GM23338 (cell line): Measurements from ENCODE around the gene LIPA. TPM values are rescaled to one million over a fixed set of nuclear protein-coding genes. Genes with fewer than 3 reads are reported as not detected.

ENCODE experiments used
- ATAC-seq: fragments of 200-7000 bp; cut with Tn5 transposase; 3 replicates; pipeline ENCODE4 v1.9.1; 2020
- DNase-seq: peaks from one replicate; pipeline ENCODE4 v3.0.0-alpha.2; 2015; ENCODE audit warnings: low spot score
- H2AFZ ChIP-seq: fragments of 200-600 bp; sonication (generic); 2 replicates; pipeline ENCODE4 v1.8.0; 2016; ENCODE audit warnings: antibody characterized with exemption, mild to moderate bottlenecking, moderate library complexity
- H3F3A ChIP-seq: fragments of 200-600 bp; sonication (generic); replicated peaks from 2 replicates; pipeline ENCODE4 v1.8.0; 2017; ENCODE audit warnings: antibody characterized with exemption, mixed run types, low read depth
- H3K27ac ChIP-seq: fragments of 200-600 bp; sonication (generic); 2 replicates; pipeline ENCODE4 v1.6.1; 2016; ENCODE audit warnings: low read depth
- H3K27me3 ChIP-seq: fragments of 200-600 bp; sonication (generic); 2 replicates; pipeline ENCODE4 v1.8.0; 2016; ENCODE audit warnings: mild to moderate bottlenecking, mixed run types, moderate library complexity; ENCODE audit not compliant: insufficient read depth
- H3K36me3 ChIP-seq: fragments of 200-600 bp; sonication (generic); 2 replicates; pipeline ENCODE4 v1.8.0; 2016; ENCODE audit warnings: mild to moderate bottlenecking; ENCODE audit not compliant: insufficient read depth
- H3K4me1 ChIP-seq: fragments of 200-600 bp; sonication (generic); 2 replicates; pipeline ENCODE4 v1.8.0; 2016; ENCODE audit warnings: mild to moderate bottlenecking, moderate library complexity; ENCODE audit not compliant: insufficient read depth
- H3K4me2 ChIP-seq: fragments of 200-600 bp; sonication (generic); 2 replicates; pipeline ENCODE4 v1.7.1; 2017; ENCODE audit warnings: mixed run types
- H3K4me3 ChIP-seq: fragments of 200-600 bp; sonication (generic); 2 replicates; pipeline ENCODE4 v1.6.1; 2016; ENCODE audit warnings: mixed run types
- H3K79me2 ChIP-seq: fragments of 200-600 bp; sonication (generic); replicated peaks from 2 replicates; pipeline ENCODE4 v1.8.0; 2017; ENCODE audit warnings: mild to moderate bottlenecking; ENCODE audit not compliant: insufficient read depth
- H3K9me2 ChIP-seq: fragments of 200-600 bp; sonication (generic); 2 replicates; pipeline ENCODE4 v1.8.0; 2017; ENCODE audit not compliant: insufficient read depth
- H4K20me1 ChIP-seq: fragments of 200-600 bp; sonication (generic); replicated peaks from 2 replicates; pipeline ENCODE4 v1.8.0; 2017; ENCODE audit warnings: mild to moderate bottlenecking; ENCODE audit not compliant: insufficient read depth
- H3K27ac Mint-ChIP-seq: 2 replicates; pipeline ENCODE4 v1.8.0; 2020; ENCODE audit warnings: inconsistent platforms, mild to moderate bottlenecking, moderate library complexity, mixed read lengths
- H3K27me3 Mint-ChIP-seq: 3 replicates; pipeline ENCODE4 v1.8.0; 2022; ENCODE audit warnings: low read depth, mild to moderate bottlenecking, moderate library complexity, mixed read lengths, inconsistent platforms; ENCODE audit not compliant: insufficient read depth, poor library complexity
- H3K36me3 Mint-ChIP-seq: 3 replicates; pipeline ENCODE4 v1.8.0; 2021; ENCODE audit warnings: low read depth, mild to moderate bottlenecking, inconsistent platforms, moderate library complexity, mixed read lengths
- H3K4me1 Mint-ChIP-seq: 3 replicates; pipeline ENCODE4 v1.8.0; 2020; ENCODE audit warnings: mild to moderate bottlenecking, inconsistent platforms, mixed read lengths
- H3K4me3 Mint-ChIP-seq: 3 replicates; pipeline ENCODE4 v1.8.0; 2021; ENCODE audit warnings: moderate library complexity, mild to moderate bottlenecking, inconsistent platforms, mixed read lengths
- H3K9me3 Mint-ChIP-seq: 3 replicates; pipeline ENCODE4 v1.8.0; 2020; ENCODE audit warnings: moderate library complexity, mild to moderate bottlenecking, inconsistent platforms, mixed read lengths
- ETS1 ChIP-seq: IDR thresholded peaks from 2 replicates; pipeline ENCODE4 v1.6.1; 2016; ENCODE audit warnings: antibody characterized with exemption
- POLR2AphosphoS5 ChIP-seq: IDR thresholded peaks from 2 replicates; pipeline ENCODE4 v1.6.1; 2016; ENCODE audit warnings: antibody characterized with exemption, low read depth
- STAT1 ChIP-seq: IDR thresholded peaks from one replicate; pipeline ENCODE4 v1.6.1; 2016; ENCODE audit warnings: antibody characterized with exemption; ENCODE audit not compliant: unreplicated experiment
- ZNF114 ChIP-seq: fragments of 250-450 bp; sonication (Bioruptor Pico); IDR thresholded peaks from 2 replicates; pipeline ENCODE4 v1.5.0; 2020; ENCODE audit warnings: mild to moderate bottlenecking, moderate library complexity
- ZNF331 ChIP-seq: fragments of 250-450 bp; sonication (Bioruptor Pico); IDR thresholded peaks from 2 replicates; pipeline ENCODE4 v1.5.0; 2020; ENCODE audit warnings: low read depth, mild to moderate bottlenecking, moderate library complexity
- polyA plus RNA-seq: library from polyadenylated mRNA; unstranded; fragments of >200 nt; fragmentation: Nextera tagmentation; extraction: Ambion mirVana; gene quantifications from 2 replicates; pipeline ENCODE4 v1.2.1, GENCODE V29; 2016
- total RNA-seq: library from RNA; depleted of rRNA; stranded (reverse); fragments of >200 nt; shearing (Covaris generic); gene quantifications from 2 replicates; pipeline ENCODE4 v1.2.3, GENCODE V29; 2014
- TF ChIP-seq, protein P1 (sequence below): IDR thresholded peaks from one replicate; pipeline ENCODE4 v1.6.1; 2018; ENCODE audit warnings: antibody characterized with exemption; ENCODE audit not compliant: unreplicated experiment
- TF ChIP-seq, protein P2 (sequence below), 2 experiments: fragments of 200-600 bp in 1 of 2; sonication (generic) in 1 of 2; conservative IDR thresholded peaks; 2 replicates each; pipeline versions ENCODE4 v1.5.1 to v1.6.1; 2016 to 2017; ENCODE audit warnings: antibody characterized with exemption in 2 of 2, low read depth in 2 of 2, mild to moderate bottlenecking in 2 of 2, moderate library complexity in 1 of 2
- TF ChIP-seq, protein P3 (sequence below): fragments of 250-450 bp; sonication (Bioruptor Pico); IDR thresholded peaks from 2 replicates; pipeline ENCODE4 v1.5.0; 2020; ENCODE audit warnings: mild to moderate bottlenecking, moderate library complexity

LIPA gene
- total and polyA plus RNA-seq, 2 experiments from 2014 or later = 37.8 to 86.3 TPM

DNA sequence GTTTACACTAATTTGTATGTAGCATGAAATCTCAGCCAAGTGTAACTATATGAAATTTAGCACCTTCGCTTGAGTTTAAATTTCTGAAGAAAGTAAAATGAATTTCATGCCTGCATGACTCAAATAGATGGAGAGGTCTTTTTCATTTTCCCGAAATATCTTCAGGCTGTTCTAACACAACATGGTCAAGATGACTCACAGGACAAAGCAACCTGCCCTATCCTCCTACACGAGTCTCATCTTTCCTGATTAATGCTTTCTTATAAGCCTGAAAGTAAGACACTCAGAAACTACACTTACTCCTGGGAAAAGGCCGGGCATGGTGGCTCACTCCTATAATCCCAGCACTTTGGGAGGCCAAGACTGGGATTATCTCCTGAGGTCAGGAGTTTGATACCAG is 85.7 kb downstream of the LIPA start:
- Histone ChIP-seq H3K79me2 (no peaks in the 10 kb centered on the region), H3K4me2 (no peak overlapping the region), H3K4me1 (no peaks in the 10 kb centered on the region), H3K36me3 (no peaks in the 10 kb centered on the region), H3K9me2 (peaks cover 15% of the 10 kb centered on the region; the same call in 1 of the 2 replicates), H3K27ac (no peak overlapping the region), H3F3A (no peaks in the 10 kb centered on the region), H3K27me3 (no peaks in the 10 kb centered on the region), H2AFZ (no peak overlapping the region), H4K20me1 (no peaks in the 10 kb centered on the region), H3K4me3 (no peak overlapping the region)
- TF ChIP-seq, protein P1, sequence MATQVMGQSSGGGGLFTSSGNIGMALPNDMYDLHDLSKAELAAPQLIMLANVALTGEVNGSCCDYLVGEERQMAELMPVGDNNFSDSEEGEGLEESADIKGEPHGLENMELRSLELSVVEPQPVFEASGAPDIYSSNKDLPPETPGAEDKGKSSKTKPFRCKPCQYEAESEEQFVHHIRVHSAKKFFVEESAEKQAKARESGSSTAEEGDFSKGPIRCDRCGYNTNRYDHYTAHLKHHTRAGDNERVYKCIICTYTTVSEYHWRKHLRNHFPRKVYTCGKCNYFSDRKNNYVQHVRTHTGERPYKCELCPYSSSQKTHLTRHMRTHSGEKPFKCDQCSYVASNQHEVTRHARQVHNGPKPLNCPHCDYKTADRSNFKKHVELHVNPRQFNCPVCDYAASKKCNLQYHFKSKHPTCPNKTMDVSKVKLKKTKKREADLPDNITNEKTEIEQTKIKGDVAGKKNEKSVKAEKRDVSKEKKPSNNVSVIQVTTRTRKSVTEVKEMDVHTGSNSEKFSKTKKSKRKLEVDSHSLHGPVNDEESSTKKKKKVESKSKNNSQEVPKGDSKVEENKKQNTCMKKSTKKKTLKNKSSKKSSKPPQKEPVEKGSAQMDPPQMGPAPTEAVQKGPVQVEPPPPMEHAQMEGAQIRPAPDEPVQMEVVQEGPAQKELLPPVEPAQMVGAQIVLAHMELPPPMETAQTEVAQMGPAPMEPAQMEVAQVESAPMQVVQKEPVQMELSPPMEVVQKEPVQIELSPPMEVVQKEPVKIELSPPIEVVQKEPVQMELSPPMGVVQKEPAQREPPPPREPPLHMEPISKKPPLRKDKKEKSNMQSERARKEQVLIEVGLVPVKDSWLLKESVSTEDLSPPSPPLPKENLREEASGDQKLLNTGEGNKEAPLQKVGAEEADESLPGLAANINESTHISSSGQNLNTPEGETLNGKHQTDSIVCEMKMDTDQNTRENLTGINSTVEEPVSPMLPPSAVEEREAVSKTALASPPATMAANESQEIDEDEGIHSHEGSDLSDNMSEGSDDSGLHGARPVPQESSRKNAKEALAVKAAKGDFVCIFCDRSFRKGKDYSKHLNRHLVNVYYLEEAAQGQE = no peak
- no peak for TF ChIP-seq ZNF114 (CRISPR knock-in tag)
- TF ChIP-seq POLR2AphosphoS5 = no peak
- TF ChIP-seq, protein P2, sequence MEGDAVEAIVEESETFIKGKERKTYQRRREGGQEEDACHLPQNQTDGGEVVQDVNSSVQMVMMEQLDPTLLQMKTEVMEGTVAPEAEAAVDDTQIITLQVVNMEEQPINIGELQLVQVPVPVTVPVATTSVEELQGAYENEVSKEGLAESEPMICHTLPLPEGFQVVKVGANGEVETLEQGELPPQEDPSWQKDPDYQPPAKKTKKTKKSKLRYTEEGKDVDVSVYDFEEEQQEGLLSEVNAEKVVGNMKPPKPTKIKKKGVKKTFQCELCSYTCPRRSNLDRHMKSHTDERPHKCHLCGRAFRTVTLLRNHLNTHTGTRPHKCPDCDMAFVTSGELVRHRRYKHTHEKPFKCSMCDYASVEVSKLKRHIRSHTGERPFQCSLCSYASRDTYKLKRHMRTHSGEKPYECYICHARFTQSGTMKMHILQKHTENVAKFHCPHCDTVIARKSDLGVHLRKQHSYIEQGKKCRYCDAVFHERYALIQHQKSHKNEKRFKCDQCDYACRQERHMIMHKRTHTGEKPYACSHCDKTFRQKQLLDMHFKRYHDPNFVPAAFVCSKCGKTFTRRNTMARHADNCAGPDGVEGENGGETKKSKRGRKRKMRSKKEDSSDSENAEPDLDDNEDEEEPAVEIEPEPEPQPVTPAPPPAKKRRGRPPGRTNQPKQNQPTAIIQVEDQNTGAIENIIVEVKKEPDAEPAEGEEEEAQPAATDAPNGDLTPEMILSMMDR (conservative IDR thresholded peaks at IDR 0.05; ENCODE audit: low read depth in 2 of 2) = no peak
- no peak for TF ChIP-seq STAT1
- H3K36me3 Mint-ChIP-seq = no peaks in the 10 kb centered on the region
- no peaks in the 10 kb centered on the region; the same call in 2 of the 3 replicates for H3K9me3 Mint-ChIP-seq
- H3K27ac Mint-ChIP-seq = no peak overlapping the region
- ATAC-seq (no peak), DNase-seq (no peak)
- no peaks in the 10 kb centered on the region for H3K27me3 Mint-ChIP-seq
- H3K4me3 Mint-ChIP-seq = no peak overlapping the region
- no peaks in the 10 kb centered on the region for H3K4me1 Mint-ChIP-seq

DNA sequence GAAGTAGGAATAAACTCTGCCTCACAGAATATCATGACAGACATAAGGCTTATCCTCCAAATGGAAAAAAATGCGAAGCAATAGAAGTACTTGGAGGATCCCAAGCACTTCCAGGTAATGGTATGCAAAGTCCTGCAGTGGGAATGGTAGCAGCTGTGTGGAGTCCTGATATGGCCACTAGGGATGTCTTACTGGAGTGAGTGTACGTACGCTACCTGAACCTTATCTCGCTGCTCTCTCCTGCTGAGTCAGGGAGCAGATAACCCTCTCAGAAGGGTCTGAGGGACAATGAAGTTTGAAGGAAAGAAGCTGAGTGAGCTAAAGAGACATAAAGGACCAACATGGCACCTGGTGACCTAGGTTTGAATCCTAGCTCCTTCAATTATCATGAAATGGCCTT is 86.7 kb downstream of the LIPA start:
- TF ChIP-seq ETS1 (no peak), ZNF114 (CRISPR knock-in tag) (no peak), ZNF331 (CRISPR knock-in tag) (no peak)
- TF ChIP-seq, protein P3, sequence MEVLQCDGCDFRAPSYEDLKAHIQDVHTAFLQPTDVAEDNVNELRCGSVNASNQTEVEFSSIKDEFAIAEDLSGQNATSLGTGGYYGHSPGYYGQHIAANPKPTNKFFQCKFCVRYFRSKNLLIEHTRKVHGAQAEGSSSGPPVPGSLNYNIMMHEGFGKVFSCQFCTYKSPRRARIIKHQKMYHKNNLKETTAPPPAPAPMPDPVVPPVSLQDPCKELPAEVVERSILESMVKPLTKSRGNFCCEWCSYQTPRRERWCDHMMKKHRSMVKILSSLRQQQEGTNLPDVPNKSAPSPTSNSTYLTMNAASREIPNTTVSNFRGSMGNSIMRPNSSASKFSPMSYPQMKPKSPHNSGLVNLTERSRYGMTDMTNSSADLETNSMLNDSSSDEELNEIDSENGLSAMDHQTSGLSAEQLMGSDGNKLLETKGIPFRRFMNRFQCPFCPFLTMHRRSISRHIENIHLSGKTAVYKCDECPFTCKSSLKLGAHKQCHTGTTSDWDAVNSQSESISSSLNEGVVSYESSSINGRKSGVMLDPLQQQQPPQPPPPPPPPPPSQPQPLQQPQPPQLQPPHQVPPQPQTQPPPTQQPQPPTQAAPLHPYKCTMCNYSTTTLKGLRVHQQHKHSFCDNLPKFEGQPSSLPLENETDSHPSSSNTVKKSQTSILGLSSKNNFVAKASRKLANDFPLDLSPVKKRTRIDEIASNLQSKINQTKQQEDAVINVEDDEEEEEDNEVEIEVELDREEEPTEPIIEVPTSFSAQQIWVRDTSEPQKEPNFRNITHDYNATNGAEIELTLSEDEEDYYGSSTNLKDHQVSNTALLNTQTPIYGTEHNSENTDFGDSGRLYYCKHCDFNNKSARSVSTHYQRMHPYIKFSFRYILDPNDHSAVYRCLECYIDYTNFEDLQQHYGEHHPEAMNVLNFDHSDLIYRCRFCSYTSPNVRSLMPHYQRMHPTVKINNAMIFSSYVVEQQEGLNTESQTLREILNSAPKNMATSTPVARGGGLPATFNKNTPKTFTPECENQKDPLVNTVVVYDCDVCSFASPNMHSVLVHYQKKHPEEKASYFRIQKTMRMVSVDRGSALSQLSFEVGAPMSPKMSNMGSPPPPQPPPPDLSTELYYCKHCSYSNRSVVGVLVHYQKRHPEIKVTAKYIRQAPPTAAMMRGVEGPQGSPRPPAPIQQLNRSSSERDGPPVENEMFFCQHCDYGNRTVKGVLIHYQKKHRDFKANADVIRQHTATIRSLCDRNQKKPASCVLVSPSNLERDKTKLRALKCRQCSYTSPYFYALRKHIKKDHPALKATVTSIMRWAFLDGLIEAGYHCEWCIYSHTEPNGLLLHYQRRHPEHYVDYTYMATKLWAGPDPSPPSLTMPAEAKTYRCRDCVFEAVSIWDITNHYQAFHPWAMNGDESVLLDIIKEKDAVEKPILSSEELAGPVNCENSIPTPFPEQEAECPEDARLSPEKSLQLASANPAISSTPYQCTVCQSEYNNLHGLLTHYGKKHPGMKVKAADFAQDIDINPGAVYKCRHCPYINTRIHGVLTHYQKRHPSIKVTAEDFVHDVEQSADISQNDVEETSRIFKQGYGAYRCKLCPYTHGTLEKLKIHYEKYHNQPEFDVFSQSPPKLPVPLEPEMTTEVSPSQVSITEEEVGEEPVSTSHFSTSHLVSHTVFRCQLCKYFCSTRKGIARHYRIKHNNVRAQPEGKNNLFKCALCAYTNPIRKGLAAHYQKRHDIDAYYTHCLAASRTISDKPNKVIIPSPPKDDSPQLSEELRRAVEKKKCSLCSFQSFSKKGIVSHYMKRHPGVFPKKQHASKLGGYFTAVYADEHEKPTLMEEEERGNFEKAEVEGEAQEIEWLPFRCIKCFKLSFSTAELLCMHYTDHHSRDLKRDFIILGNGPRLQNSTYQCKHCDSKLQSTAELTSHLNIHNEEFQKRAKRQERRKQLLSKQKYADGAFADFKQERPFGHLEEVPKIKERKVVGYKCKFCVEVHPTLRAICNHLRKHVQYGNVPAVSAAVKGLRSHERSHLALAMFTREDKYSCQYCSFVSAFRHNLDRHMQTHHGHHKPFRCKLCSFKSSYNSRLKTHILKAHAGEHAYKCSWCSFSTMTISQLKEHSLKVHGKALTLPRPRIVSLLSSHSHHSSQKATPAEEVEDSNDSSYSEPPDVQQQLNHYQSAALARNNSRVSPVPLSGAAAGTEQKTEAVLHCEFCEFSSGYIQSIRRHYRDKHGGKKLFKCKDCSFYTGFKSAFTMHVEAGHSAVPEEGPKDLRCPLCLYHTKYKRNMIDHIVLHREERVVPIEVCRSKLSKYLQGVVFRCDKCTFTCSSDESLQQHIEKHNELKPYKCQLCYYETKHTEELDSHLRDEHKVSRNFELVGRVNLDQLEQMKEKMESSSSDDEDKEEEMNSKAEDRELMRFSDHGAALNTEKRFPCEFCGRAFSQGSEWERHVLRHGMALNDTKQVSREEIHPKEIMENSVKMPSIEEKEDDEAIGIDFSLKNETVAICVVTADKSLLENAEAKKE = no peak
- Histone ChIP-seq H4K20me1 (no peaks in the 10 kb centered on the region), H2AFZ (no peak overlapping the region), H3F3A (no peaks in the 10 kb centered on the region), H3K79me2 (no peaks in the 10 kb centered on the region), H3K36me3 (no peaks in the 10 kb centered on the region), H3K4me3 (no peak overlapping the region), H3K9me2 (peaks cover 15% of the 10 kb centered on the region; the same call in 1 of the 2 replicates), H3K27ac (no peak overlapping the region), H3K27me3 (no peaks in the 10 kb centered on the region), H3K4me1 (no peaks in the 10 kb centered on the region), H3K4me2 (no peak overlapping the region)
- no peak for ATAC-seq
- no peaks in the 10 kb centered on the region for H3K36me3 Mint-ChIP-seq
- no peaks in the 10 kb centered on the region for H3K27me3 Mint-ChIP-seq
- no peaks in the 10 kb centered on the region for H3K4me1 Mint-ChIP-seq
- no peaks in the 10 kb centered on the region; the same call in 2 of the 3 replicates for H3K9me3 Mint-ChIP-seq
- no peak overlapping the region for H3K4me3 Mint-ChIP-seq
- H3K27ac Mint-ChIP-seq = no peak overlapping the region
- no peak for DNase-seq
